ENCODE data around the gene ISYNA1.

Gene ISYNA1

DNA sequence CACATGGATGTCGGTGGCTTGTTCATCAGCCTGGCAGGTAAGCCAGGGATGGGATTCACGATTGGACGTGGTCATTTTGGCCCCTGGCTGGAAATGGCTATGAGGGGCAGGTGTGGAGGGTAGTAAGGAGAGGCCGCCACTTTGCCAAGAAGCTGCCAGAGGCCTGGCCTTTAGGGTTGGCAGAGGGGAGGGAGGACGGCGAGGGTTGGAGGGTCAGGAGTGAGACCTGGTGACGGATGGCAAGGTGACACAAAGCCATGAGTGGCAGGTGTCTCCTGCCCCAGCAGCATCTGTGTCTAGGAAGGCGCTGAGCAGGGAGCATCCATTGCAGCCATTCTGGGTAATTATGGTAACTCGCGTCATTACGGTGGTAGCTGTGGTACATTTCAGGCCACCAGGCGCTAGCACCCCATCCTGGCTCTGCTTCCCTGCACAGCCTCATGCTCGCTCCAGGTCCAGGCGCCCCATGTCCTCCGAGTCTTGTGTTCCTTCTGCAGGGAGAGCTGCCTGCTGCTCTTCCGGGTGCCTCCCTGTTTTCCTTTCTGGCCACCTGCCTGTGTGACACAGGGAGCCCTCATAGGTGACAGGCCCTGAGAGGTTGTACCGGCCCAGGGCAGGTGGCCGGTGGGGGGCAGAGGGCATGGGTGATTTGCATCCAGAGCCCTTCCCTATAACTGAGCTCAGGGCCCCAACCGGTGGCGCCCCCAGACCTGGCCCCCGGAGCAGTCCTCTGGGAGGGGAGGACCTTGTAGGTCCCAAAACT, 14.5 kb downstream of the ISYNA1 start:
- Histone ChIP-seq H3K27me3 (ENCODE audit: control insufficient read depth in 1 of 2, insufficient read depth in 2 of 2, low read length in 2 of 2) (peaks cover 3% of the 10 kb centered on the region in 2 donors), H3K27ac (ENCODE audit: low read length) (no peak overlapping the region)

DNA sequence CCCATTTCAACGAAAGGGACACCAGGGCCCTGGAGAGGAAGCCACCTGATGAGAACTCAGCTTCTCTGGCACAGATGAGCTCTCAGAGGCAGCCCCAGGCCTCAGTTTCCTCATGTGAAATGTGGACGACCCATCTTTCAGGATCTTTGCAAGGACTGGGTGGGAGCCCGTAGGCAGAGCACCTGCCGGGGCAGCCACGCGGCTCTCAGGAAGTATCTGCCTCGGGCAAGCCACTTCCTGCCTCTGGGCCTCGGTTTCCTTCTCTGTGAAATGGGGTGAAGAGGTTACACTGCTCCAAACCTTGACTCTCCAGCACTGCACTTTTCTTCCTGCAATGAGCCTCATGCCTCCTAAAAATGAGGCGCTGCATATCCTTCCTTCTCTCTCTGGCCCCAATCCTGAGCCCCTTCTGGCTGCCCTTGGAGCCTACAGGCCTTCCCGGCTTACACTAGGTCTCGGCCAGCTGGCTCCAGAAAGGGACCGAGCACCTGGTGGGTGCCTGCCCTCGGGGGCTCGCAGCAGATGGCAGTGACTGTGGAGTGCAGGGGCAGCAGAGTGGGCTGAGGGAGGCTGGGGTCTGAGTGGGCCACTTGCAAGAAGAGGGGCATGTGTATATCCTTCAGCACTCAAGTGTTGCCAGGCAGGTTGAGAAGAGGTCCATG, 15.3 kb downstream of the ISYNA1 start:
- Histone ChIP-seq H3K27me3 (ENCODE audit: control insufficient read depth in 1 of 2, insufficient read depth in 2 of 2, low read length in 2 of 2) (peaks cover 7 to 10% of the 10 kb centered on the region in 2 donors), H3K4me3 (ENCODE audit: low read length in 2 of 2) (no peak overlapping the region), H3K27ac (ENCODE audit: low read length) (peak overlapping the region; percentile 6), H3K9me3 (ENCODE audit: control insufficient read depth in 2 of 2, low read length in 2 of 2) (no peaks in the 10 kb centered on the region), H3K4me1 (ENCODE audit: control insufficient read depth, insufficient read depth, low read length) (peaks cover 62% of the 10 kb centered on the region), H3K9ac (ENCODE audit: low read length in 2 of 2) (no peak overlapping the region), H3K36me3 (ENCODE audit: control insufficient read depth in 2 of 2, insufficient read depth in 2 of 2, low read length in 2 of 2) (no peaks in the 10 kb centered on the region)

More for the DNA sequence above, 14.5 kb downstream of the ISYNA1 start:
- peaks cover 57% of the 10 kb centered on the region for H3K4me1 ChIP-seq (ENCODE audit: control insufficient read depth, insufficient read depth, low read length)
- H3K36me3 ChIP-seq (ENCODE audit: control insufficient read depth in 2 of 2, insufficient read depth in 2 of 2, low read length in 2 of 2) = no peaks in the 10 kb centered on the region
- H3K9me3 ChIP-seq (ENCODE audit: control insufficient read depth in 2 of 2, low read length in 2 of 2) = no peaks in the 10 kb centered on the region
- no peak overlapping the region for H3K4me3 ChIP-seq (ENCODE audit: low read length in 2 of 2)
- H3K9ac ChIP-seq (ENCODE audit: low read length in 2 of 2) = no peak overlapping the region

DNA sequence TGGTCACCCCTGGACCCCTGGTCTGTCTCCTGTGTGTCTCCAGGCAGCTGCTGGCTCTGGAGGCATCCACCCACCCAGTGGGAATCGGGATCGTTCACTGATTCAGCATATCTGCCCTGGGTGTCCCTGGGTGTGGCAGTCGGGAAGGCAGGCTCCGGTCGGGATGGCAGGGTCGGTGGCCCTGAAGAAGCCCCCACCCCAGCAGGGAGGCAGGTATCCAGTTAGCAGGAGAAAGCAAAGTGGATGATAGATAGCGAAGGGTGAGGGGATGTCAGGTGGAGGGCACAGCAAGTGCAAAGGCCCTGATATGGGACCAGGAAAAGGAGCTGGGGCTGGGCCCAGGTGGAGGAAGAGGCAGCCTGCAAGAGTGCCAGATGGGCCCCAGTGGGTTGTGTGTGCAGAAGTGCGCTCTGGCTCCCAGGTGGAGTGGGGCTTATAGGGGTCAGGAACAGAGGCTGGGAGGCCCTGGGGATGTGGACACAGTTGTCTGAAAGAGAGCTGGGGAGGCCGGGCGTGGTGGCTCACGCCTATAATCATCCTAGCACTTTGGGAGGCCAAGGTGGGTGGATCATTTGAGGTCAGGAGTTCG, 16.5 kb downstream of the ISYNA1 start:
- Histone ChIP-seq H3K9ac (ENCODE audit: low read length in 2 of 2) (peak overlapping the region in 1 of 2 donors; percentile 9), H3K9me3 (ENCODE audit: control insufficient read depth in 2 of 2, low read length in 2 of 2) (no peaks in the 10 kb centered on the region), H3K27ac (ENCODE audit: low read length) (no peak overlapping the region), H3K4me3 (ENCODE audit: low read length in 2 of 2) (no peak overlapping the region), H3K27me3 (ENCODE audit: control insufficient read depth in 1 of 2, insufficient read depth in 2 of 2, low read length in 2 of 2) (peaks cover 12 to 22% of the 10 kb centered on the region in 2 donors), H3K36me3 (ENCODE audit: control insufficient read depth in 2 of 2, insufficient read depth in 2 of 2, low read length in 2 of 2) (no peaks in the 10 kb centered on the region), H3K4me1 (ENCODE audit: control insufficient read depth, insufficient read depth, low read length) (peaks cover 63% of the 10 kb centered on the region)

DNA sequence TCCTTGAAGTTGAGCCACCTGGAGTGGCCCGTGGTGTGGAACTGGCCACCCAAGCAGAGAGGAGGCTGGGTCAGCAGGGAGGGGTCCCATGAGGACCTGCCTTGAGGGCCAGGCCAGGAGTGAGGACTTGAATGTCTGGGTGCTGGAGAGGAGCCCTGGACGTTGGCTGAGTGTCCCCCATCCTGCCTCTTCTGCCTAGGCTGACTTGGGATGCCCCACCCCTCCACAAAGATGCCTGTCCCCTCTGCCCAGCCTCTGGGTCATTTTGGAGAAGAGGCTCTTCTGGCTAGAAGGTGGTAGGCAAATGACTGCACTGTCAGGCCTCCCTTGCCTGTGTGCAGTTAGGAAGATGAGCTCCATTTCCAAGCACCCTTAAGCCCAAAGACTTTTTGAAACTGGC, 17.0 kb downstream of the ISYNA1 start:
- Histone ChIP-seq H3K9me3 (ENCODE audit: control insufficient read depth in 2 of 2, low read length in 2 of 2) (no peaks in the 10 kb centered on the region), H3K9ac (ENCODE audit: low read length in 2 of 2) (peak overlapping the region; percentile 5 to 9), H3K4me1 (ENCODE audit: control insufficient read depth, insufficient read depth, low read length) (peaks cover 63% of the 10 kb centered on the region), H3K4me3 (ENCODE audit: low read length in 2 of 2) (peak overlapping the region in 1 of 2 donors; percentile 76), H3K36me3 (ENCODE audit: control insufficient read depth in 2 of 2, insufficient read depth in 2 of 2, low read length in 2 of 2) (no peaks in the 10 kb centered on the region), H3K27me3 (ENCODE audit: control insufficient read depth in 1 of 2, insufficient read depth in 2 of 2, low read length in 2 of 2) (peaks cover 14 to 24% of the 10 kb centered on the region in 2 donors), H3K27ac (ENCODE audit: low read length) (no peak overlapping the region)

DNA sequence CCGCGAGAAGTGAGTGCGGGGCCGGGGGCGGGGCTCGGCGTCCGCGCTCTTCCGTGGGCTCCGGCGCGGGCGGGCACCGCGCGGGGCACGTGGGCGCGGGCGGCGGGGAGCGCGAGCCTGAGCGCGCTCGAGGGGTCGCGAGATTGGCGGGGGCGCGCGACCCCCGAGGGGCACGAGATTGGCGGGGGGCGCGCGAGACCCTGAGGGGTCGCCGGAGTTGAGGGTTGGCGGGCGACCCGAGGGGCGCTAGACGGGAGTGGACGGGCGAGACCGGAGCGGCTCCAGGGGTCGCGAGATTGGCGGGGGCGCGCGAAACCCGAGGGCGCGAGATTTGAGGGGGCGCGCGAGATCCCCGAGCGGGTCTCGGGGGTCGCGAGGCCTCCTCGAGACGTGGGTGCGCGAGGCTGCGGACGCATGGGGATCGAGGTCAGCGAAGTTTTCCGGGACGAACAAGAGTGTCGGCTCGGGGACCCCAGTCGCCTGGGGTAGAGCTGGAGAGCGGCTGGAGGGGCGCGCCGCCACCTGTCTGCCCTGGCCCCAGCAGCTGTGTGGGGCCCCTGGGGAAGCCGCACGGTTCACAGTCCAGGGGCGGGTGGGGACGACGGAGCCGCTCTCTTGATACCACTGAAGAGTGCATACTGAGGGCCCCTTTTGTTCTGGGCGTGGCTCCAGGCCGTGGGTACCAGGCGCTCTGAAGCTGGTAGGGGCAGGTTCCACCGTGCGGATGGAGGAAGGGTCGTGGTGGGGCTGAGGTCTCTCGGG, 18.1 kb downstream of the ISYNA1 start:
- no peaks in the 10 kb centered on the region for H3K9me3 ChIP-seq (ENCODE audit: control insufficient read depth in 2 of 2, low read length in 2 of 2)
- peak overlapping the region; percentile 60 to 76 for H3K4me3 ChIP-seq (ENCODE audit: low read length in 2 of 2)
- peaks cover 63% of the 10 kb centered on the region for H3K4me1 ChIP-seq (ENCODE audit: control insufficient read depth, insufficient read depth, low read length)
- H3K27ac ChIP-seq (ENCODE audit: low read length) = peak overlapping the region; percentile 18
- peak overlapping the region in 1 of 2 donors; percentile 63 for H3K9ac ChIP-seq (ENCODE audit: low read length in 2 of 2)
- no peaks in the 10 kb centered on the region for H3K36me3 ChIP-seq (ENCODE audit: control insufficient read depth in 2 of 2, insufficient read depth in 2 of 2, low read length in 2 of 2)
- H3K27me3 ChIP-seq (ENCODE audit: control insufficient read depth in 1 of 2, insufficient read depth in 2 of 2, low read length in 2 of 2) = peaks cover 14 to 28% of the 10 kb centered on the region in 2 donors

DNA sequence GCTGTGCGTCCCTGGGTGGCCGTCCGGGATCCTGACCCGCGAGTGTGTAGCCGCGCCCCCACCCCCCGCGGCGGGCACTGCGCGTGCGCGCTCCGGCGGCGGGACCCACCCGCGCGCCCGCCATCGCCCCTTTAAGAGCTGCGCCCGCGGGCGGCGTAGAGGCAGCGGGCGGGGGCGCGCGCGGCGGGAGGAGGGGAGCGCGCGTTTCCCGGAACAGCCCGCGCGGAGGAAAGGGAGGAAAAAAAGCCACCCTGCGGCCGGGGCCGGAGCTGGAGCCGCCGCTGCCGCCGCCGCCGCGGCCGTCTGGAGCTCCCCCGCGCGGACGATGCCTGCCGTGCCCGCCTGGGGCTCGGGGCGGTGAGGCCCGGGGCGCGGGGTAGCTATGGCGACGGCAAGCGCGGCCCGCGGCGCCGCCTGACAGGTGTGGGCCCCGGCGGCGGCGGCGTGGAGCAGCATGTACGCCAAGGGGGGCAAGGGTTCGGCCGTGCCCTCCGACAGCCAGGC, 18.7 kb downstream of the ISYNA1 start, which contains the start of gene SSBP4:
Gene SSBP4 (plus strand): TSS at position 204 of the 504 bp plus-strand sequence. CDS start 251 bp downstream, at position 455.
- Histone ChIP-seq H3K4me3 (ENCODE audit: low read length in 2 of 2) (peak within 1 kb of the TSS; percentile 62 to 76), H3K9me3 (ENCODE audit: control insufficient read depth in 2 of 2, low read length in 2 of 2) (no peaks in the 10 kb centered on the region), H3K36me3 (ENCODE audit: control insufficient read depth in 2 of 2, insufficient read depth in 2 of 2, low read length in 2 of 2) (no peaks in the 10 kb centered on the region), H3K9ac (ENCODE audit: low read length in 2 of 2) (peak within 1 kb of the TSS in 1 of 2 donors; percentile 63), H3K27ac (ENCODE audit: low read length) (peak within 1 kb of the TSS; percentile 84), H3K4me1 (ENCODE audit: control insufficient read depth, insufficient read depth, low read length) (peaks cover 69% of the 10 kb centered on the region), H3K27me3 (ENCODE audit: control insufficient read depth in 1 of 2, insufficient read depth in 2 of 2, low read length in 2 of 2) (peaks cover 14 to 33% of the 10 kb centered on the region in 2 donors)

DNA sequence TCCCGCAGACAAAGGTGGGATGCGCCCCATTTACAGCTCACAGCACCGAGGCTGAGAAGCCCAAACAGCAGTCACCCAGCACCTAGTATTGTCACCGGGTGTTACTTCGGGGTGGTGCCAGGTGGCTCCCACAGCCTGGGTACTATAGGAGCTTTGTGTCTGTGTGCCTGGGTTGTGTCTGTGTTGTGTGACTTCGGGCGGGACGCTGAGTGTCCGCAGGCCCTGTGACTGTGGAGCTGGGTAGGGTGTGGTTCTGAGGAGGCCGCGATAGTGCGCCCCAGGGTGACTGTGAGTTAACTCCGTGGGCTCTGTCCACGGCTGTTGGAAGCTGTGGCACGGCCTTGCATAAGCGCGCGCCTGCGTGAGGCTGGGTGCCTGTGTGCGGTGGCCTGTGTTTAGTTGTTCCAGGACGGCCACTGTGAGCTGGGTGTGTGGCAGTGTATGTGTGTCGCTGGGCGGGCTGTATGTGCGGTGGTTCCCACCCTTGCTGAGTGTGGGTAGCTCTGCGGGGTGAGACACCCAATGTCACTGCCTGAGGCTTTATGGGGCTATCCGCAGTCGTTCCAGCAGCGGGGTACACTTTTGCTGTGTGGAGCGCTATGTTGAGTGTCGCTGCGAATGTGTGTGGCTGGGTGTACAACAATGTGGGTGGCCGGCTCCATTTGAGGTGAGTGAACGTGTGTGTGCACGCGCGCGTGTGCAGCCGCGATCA, 19.3 kb downstream of the ISYNA1 start:
- peak overlapping the region; percentile 84 for H3K27ac ChIP-seq (ENCODE audit: low read length)
- H3K4me1 ChIP-seq (ENCODE audit: control insufficient read depth, insufficient read depth, low read length) = peaks cover 68% of the 10 kb centered on the region
- peak overlapping the region in 1 of 2 donors; percentile 6 for H3K9ac ChIP-seq (ENCODE audit: low read length in 2 of 2)

DNA sequence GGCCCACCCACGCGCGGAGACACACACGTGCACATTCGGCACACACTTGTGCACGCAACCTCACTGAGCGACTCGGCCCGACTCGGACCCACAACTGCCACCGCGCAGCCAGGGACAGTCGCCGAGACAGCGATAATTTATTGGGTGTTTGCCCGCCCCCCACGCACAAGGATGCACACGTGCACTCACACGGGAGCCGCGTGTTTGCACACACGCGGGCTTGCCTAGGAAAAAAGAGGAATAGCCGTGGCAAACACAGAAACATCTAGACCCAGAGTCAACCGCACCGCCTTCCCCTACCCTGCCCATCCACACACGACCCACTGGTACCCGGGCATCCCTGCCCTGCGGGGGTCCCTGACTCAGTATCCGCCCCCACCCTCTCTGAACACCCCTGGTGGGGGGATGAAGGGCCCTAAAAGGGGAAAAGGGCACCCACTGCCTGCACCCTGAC, 19.9 kb downstream of the ISYNA1 start:
- peak overlapping the region; percentile 84 for H3K27ac ChIP-seq (ENCODE audit: low read length)
- no peaks in the 10 kb centered on the region for H3K36me3 ChIP-seq (ENCODE audit: control insufficient read depth in 2 of 2, insufficient read depth in 2 of 2, low read length in 2 of 2)
- H3K9ac ChIP-seq (ENCODE audit: low read length in 2 of 2) = no peak overlapping the region
- H3K4me1 ChIP-seq (ENCODE audit: control insufficient read depth, insufficient read depth, low read length) = peaks cover 63% of the 10 kb centered on the region
- peaks cover 14 to 33% of the 10 kb centered on the region in 2 donors for H3K27me3 ChIP-seq (ENCODE audit: control insufficient read depth in 1 of 2, insufficient read depth in 2 of 2, low read length in 2 of 2)
- no peaks in the 10 kb centered on the region for H3K9me3 ChIP-seq (ENCODE audit: control insufficient read depth in 2 of 2, low read length in 2 of 2)
- peak overlapping the region in 1 of 2 donors; percentile 76 for H3K4me3 ChIP-seq (ENCODE audit: low read length in 2 of 2)

More for the DNA sequence above, 19.3 kb downstream of the ISYNA1 start:
- no peaks in the 10 kb centered on the region for H3K9me3 ChIP-seq (ENCODE audit: control insufficient read depth in 2 of 2, low read length in 2 of 2)
- H3K27me3 ChIP-seq (ENCODE audit: control insufficient read depth in 1 of 2, insufficient read depth in 2 of 2, low read length in 2 of 2) = peaks cover 14 to 33% of the 10 kb centered on the region in 2 donors
- H3K36me3 ChIP-seq (ENCODE audit: control insufficient read depth in 2 of 2, insufficient read depth in 2 of 2, low read length in 2 of 2) = no peaks in the 10 kb centered on the region
- peak overlapping the region; percentile 62 to 76 for H3K4me3 ChIP-seq (ENCODE audit: low read length in 2 of 2)

DNA sequence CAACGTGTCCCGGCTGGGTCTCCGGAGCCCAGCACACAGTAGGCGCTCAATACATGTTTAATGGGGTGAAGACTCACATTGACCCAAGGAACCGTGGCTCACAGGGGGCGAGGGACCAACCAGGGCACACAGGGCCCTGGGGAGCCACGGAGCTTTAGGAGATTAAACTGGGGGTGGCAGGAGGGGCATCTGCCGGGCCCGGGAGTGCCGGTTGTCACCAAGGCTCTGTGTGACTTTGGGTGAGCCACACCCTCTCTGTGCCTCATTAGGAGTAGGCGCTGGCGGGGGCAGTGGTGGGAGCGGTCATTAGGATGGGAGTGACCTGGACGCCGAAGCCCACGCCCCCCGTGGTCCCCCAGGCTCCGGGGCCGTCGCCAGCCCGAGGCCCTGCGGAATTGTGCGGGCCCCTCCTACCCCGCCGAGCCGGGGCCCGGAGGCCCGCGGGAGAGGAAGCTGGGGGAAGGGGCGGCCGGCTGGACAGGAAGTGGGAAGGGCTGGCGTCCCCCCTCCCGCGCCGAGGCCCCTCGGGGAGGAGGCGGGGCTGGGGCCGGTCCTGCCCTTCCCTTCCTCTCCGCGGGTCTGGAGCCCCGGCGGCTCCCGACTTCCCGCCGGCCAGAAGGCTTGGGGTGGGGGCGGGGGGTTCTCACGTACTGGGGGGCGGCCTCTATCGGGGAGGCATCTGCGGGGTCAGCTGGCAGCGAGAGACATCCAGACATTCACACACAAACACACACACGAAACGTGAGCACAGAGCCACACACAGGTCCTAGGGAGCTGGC, 20.5 kb downstream of the ISYNA1 start:
- Histone ChIP-seq H3K27me3 (ENCODE audit: control insufficient read depth in 1 of 2, insufficient read depth in 2 of 2, low read length in 2 of 2) (peaks cover 16 to 33% of the 10 kb centered on the region in 2 donors), H3K9me3 (ENCODE audit: control insufficient read depth in 2 of 2, low read length in 2 of 2) (no peaks in the 10 kb centered on the region), H3K4me3 (ENCODE audit: low read length in 2 of 2) (peak overlapping the region; percentile 55 to 76), H3K4me1 (ENCODE audit: control insufficient read depth, insufficient read depth, low read length) (peaks cover 63% of the 10 kb centered on the region), H3K36me3 (ENCODE audit: control insufficient read depth in 2 of 2, insufficient read depth in 2 of 2, low read length in 2 of 2) (no peaks in the 10 kb centered on the region), H3K9ac (ENCODE audit: low read length in 2 of 2) (peak overlapping the region; percentile 31 to 60), H3K27ac (ENCODE audit: low read length) (peak overlapping the region; percentile 84)
